Anterior cingulate cortex (tissue), 58 donors: ENCODE results near the gene ACER3.
A peak's percentile ranks its signal among the peaks of the same experiment; 100 is the strongest.

Experiments
- DNase-seq, 58 donors: peaks; one replicate each; lab custom pipeline; 2025; lab: John Stamatoyannopoulos, UW

Gene ACER3

GRCh38 chr11:77069969-77070582, 209.4 kb downstream of the ACER3 start:
- no peak for DNase-seq

GRCh38 chr11:77071077-77071476, 210.4 kb downstream of the ACER3 start:
- no peak for DNase-seq

- no peak for DNase-seq
Measured at GRCh38 chr11:77071671-77072605, 211.2 kb downstream of the ACER3 start.

- DNase-seq = no peak
Measured at GRCh38 chr11:77072851-77073327, 212.2 kb downstream of the ACER3 start.

GRCh38 chr11:77073328-77074001, 212.7 kb downstream of the ACER3 start:
- DNase-seq = peak in 33 of 58 donors; percentile 13 to 85 (median 36)

- DNase-seq = no peak
Measured at GRCh38 chr11:77074205-77074604, 213.5 kb downstream of the ACER3 start.

GRCh38 chr11:77074626-77075221, 214.0 kb downstream of the ACER3 start:
- no peak for DNase-seq

GRCh38 chr11:77075425-77075905, 214.7 kb downstream of the ACER3 start:
- DNase-seq = no peak
